22Rv1 (cell line): ENCODE measurements around the gene NQO1.

Experiments
- CTCF ChIP-seq: fragments of 450-650 bp; IDR thresholded peaks from 2 replicates; pipeline ENCODE4 v1.5.1; 2017; ENCODE audit warnings: mild to moderate bottlenecking
- ZFX ChIP-seq: fragments of 450-650 bp; IDR thresholded peaks from 2 replicates; pipeline ENCODE4 v1.6.1; 2017; ENCODE audit warnings: antibody characterized with exemption, borderline replicate concordance

GRCh38 chr16:69727916-69728270 is 1.5 kb upstream of the NQO1 start:
- TF ChIP-seq ZFX = no peak
- TF ChIP-seq CTCF = no peak
